ENCODE results near the gene RAB11B. TPM values are rescaled to one million over a fixed set of nuclear protein-coding genes. Genes with fewer than 3 reads are reported as not detected.
"Not testable (repeated sequence)": the region's sequence is repeated elsewhere in the genome, so short reads cannot be mapped to it uniquely, and the experiment has no call there.

Gene RAB11B
- total RNA-seq, result 76.9 TPM

DNA sequence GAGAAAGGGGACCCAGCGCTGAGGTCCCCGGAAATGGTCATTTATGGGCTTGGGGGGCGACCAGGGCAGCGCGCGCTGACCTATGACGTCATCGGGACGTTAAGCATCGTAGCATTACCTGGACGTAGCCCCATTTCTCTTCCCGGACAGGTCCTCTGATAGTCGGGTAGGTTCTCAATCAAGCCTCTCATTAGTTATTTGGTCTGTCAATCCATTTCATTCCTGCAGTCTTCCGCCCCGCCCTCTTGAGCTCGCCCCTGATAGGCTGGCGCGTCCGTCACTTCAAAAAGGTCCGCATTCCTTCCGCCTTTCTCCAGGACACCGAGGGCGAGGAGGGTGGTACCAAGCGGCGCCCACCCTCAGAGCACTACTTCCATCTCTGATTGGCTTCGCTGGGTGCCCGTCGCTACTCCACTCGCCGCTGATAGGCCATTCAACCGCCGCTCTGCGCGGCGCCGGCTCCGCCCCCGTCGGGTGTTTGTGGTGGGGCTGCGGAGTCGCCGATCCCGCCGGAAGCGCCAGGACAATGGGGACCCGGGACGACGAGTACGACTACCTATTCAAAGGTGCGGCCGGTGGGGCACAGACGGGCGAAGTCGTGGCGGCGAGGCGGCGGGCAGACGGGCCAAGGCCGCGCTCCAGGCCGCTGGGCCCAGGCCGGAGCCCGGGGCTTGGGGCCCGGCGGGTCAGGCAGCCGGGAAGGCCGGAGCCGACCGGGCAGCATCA, at the start of gene RAB11B:
Gene RAB11B, plus strand, starts transcription at position 470 of the 726 bp plus-strand sequence. Its CDS starts 57 bp downstream, at position 527.
- peak; percentile 100 for DNase-seq

GRCh38 chr19:8341504-8341903, 48.7 kb upstream of the RAB11B start:
- DNase-seq, result not testable (repeated sequence)

DNA sequence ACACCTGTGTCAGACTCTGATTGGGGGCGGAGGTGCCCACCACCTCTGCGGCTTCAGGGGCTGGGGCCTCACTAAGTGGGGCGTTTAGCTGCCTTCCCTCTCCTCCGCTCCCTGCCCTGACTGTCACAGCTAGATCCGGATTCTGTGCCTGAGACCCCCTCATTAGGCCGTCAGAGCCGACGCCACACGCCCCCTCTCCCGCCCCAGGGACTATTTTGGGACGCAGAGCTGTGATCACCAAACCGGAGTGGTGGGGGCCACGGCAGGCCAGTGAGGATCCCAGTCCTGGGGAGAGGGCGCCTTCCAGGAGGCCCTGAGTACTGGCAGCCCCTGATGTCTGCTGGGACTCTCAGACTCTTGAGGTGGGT, 47.9 kb upstream of the RAB11B start:
- DNase-seq, result no peak

- peak; percentile 82 for DNase-seq
Observed at GRCh38 chr19:8342684-8343482, 47.3 kb upstream of the RAB11B start, which contains the start of gene KANK3. KANK3 (minus strand) TSS chr19:8343262; CDS start chr19:8337828, 5,434 bp downstream.

- no peak for DNase-seq
Observed at GRCh38 chr19:8343483-8343844, 46.7 kb upstream of the RAB11B start.

DNA sequence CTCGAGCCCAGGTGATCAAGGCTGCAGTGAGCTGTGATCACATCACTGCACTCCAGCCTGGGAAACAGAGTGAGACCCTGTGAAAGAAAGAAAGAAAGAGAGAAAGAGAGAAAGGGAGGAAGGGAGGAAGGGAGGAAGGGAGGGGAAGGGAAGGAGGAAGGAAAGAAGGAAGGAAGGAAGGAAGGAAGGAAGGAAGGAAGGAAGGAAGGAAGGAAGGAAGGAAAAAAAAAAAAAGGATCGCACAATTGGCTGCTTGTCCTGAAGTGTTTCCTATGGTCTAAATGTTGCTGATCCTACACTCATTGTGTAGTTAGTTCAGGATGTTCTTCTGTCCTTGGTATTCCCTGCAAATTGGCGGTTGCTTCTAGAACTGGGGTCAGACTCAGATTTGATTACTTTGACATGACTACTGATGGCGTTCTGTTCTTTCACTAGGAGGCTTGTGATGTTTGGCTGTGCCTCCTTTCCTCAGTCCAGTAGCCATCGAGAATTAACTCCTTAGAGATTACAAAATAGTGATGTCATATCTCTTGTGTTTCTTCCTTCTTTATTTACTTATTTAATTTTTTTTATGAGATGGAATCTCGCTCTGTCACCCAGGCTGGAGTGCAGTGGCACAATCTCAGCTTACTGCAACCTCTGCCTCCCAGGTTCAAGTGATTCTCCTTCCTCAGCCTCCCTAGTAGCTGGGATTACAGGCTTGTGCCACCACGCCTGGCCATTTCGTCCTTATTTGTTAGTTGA, 40.4 kb upstream of the RAB11B start:
- DNase-seq, result not testable (repeated sequence)

DNA sequence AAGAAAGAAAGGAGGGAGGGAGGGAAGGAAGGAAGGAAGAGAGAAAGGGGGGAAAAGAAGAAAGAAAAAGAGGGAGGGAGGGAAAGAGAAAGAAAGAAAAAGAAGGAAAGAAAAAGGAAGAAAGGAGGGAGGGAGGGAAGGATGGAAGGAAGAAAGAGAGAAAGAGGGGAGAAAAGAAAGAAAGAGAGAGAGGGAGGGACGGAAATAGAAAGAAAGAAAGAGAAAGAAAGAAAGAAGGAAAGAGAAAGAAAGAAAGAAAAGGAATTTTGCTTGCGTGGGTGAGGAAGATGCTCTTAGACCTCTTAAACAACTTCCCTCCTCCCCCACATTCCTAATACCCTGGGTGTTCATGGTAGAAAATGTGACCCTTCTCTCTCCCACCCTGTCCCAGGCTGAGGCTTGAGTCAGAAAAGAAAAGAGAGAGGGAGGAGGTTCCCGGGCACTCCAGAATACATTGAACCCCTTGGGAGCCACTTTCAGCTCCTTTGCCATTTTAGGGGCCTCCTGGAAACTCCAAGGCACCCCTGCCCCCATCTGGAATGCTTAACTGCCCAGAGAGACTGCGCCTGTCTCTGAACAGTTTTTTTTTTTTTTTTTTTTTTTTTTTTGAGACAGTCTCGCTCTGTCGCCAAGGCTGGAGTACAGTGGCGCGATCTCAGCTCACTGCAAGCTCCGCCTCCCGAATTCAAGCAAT, 37.9 kb upstream of the RAB11B start:
- DNase-seq, result no peak

- not testable (repeated sequence) for DNase-seq
Observed at GRCh38 chr19:8352845-8353244, 37.3 kb upstream of the RAB11B start.

GRCh38 chr19:8355631-8356402, 34.3 kb upstream of the RAB11B start:
- DNase-seq, result no peak

DNA sequence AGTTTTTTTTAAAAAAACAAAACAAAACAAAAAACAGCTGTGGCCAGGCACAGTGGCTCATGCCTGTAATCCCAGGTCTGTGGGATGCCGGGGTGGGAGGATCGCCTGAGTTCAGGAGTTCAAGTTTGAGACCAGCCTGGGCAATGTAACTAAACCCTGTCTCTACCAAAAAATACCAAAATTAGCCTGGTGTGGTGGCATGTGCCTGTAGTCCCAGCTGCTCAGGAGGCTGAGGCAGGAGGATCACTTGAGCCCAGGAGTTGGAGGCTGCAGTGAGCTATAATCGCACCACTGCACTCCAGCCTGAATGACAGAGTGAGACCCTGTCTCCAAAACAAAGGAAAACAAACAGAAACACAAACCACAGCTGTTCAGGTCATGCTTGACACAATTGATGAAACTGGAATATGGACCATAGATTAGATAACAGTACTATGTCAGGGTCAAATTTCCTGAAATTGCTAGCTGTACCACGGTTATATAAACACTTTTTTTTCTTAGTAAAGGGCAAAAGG, 33.1 kb upstream of the RAB11B start:
- DNase-seq, result no peak

GRCh38 chr19:8358948-8359347, 31.2 kb upstream of the RAB11B start:
- DNase-seq, result no peak

DNA sequence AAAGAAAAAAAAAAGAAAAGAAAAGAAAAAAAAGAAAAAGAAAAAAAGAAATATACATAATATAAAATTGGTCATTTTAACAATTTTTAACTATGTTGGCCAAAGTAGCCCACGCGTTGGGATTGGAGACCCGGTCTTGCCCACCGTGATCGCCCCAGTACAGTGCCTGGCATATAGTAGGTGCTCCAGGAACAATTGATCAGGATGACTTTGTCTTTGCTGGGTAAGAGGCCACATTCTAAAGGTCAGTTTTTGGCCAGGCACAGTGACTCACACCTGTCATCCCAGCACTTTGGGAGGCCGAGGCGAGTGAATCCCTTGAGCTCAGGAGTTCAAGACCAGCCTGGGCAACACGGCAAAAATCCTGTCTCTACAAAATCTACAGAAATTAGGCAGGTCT, 30.0 kb upstream of the RAB11B start:
- DNase-seq, result no peak

- peak; percentile 72 for DNase-seq
Observed at GRCh38 chr19:8361921-8362793, 28.0 kb upstream of the RAB11B start.

DNA sequence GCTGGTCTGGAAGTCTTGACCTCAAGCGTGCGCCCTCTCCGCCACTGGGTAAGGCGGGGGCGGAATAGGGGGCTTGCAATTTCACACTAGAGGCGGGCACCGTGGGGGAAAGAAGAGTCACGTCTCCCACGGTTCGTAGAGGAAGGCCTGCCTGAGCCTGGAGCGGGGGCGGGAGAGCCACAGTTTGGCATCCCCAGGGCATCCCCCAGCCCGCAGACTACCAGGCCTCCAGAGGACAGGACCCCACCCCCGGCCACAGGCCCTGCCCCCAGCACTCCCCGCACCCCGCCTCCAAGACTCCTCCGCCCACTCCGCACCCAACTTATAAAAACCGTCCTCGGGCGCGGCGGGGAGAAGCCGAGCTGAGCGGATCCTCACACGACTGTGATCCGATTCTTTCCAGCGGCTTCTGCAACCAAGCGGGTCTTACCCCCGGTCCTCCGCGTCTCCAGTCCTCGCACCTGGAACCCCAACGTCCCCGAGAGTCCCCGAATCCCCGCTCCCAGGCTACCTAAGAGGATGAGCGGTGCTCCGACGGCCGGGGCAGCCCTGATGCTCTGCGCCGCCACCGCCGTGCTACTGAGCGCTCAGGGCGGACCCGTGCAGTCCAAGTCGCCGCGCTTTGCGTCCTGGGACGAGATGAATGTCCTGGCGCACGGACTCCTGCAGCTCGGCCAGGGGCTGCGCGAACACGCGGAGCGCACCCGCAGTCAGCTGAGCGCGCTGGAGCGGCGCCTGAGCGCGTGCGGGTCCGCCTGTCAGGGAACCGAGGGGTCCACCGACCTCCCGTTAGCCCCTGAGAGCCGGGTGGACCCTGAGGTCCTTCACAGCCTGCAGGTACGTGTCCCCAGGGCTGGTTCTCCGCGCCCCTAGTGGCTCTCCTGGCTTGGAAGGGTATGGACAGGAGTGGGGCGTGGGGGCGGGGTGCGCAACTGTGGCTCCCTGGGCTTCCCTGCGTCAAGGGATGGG, 26.1 kb upstream of the RAB11B start, which contains the start of gene ANGPTL4:
Gene ANGPTL4, plus strand, starts transcription at position 353 of the 969 bp plus-strand sequence. Its CDS starts 167 bp downstream, at position 520.
- no peak for DNase-seq

GRCh38 chr19:8366121-8366581, 24.0 kb upstream of the RAB11B start:
- no peak for DNase-seq

GRCh38 chr19:8366961-8367326, 23.2 kb upstream of the RAB11B start:
- DNase-seq, result no peak

DNA sequence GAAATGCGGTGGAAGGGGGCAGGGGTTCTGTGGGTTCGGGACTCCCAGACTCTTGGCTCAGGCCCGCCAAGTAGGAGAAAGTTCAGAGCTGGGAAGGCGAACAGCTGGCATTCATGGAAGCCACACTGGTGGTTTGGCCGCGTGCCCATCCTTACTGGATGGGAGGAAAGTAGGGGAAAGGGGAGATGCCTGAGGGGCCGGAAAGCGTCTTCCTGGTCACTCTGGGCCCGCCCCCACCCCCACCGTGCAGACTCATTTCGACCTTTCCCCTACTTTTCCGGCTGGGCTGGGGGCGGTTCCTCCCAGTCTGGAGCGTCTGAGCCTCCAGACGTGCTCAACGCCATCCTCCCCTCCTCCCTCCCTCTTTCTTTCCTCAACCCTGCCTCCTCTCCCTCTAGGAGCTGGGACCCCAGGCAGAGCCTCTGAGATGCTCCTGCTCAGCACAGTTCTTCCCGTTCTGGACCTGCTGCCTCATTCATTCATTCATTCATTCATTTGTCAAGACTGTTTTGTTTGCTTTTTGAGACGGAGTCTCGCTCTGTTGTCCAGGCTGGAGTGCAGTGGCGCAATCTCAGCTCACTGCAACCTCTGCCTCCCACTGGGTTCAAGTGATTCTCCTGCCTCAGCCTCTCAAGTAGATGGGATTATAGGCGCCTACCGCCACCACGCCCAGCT, 22.7 kb upstream of the RAB11B start:
- DNase-seq, result peak; percentile 36
